ENCODE measurements around the gene COL15A1.
"Not testable (repeated sequence)": the region's sequence is repeated elsewhere in the genome, so short reads cannot be mapped to it uniquely, and the experiment has no call there.

The COL15A1 gene

DNA sequence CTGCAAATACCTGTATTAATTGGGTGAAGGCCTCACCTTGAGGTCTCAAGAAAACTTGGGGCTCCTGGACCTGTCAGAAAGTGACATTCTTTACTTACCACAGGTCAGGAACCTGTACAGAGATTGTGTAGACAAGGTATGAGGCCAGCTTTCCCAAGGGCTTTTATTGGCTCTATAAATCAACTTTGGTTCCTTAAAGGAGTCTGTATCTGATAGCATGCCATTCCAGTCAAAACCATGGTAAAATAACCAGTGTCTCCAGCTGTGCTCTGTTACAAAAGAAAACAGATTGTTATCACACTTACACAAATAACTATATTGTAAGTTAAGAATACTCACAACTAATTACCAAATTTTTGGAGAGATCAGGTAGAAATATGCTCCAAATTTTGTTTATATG lies 64.5 kb downstream of the COL15A1 start:
- H3K27ac ChIP-seq: no peak overlapping the region
- TF ChIP-seq, protein P1, sequence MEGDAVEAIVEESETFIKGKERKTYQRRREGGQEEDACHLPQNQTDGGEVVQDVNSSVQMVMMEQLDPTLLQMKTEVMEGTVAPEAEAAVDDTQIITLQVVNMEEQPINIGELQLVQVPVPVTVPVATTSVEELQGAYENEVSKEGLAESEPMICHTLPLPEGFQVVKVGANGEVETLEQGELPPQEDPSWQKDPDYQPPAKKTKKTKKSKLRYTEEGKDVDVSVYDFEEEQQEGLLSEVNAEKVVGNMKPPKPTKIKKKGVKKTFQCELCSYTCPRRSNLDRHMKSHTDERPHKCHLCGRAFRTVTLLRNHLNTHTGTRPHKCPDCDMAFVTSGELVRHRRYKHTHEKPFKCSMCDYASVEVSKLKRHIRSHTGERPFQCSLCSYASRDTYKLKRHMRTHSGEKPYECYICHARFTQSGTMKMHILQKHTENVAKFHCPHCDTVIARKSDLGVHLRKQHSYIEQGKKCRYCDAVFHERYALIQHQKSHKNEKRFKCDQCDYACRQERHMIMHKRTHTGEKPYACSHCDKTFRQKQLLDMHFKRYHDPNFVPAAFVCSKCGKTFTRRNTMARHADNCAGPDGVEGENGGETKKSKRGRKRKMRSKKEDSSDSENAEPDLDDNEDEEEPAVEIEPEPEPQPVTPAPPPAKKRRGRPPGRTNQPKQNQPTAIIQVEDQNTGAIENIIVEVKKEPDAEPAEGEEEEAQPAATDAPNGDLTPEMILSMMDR (conservative IDR thresholded peaks at IDR 0.05): no peak

DNA sequence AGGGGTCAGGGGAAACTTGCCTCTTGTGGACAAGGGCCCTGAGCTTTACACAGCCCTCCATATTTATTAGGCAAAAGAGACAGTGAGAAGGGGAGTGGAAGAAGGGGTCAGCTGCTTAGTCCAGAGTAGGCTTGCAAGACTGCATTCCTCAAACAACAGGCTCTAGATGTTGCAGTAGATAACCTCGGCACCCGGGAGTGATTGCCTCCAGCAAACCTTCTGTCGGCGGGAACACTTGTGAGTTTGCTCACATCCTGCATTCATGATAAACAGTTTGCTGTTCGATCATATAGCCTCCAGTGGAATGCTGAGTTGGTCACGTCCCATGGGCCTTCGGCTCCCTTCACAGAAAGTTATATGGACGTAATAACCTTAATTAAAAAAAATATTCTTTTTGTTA lies 66.7 kb downstream of the COL15A1 start:
- not testable (repeated sequence) for H3K27ac ChIP-seq

- TF ChIP-seq, protein P1 (conservative IDR thresholded peaks at IDR 0.05): no peak
- H3K27ac ChIP-seq: no peak overlapping the region
These were observed 67.5 kb downstream of the COL15A1 start for GRCh38 chr9:99011161-99011709.

- no peak overlapping the region for H3K27ac ChIP-seq
- TF ChIP-seq, protein P1 (conservative IDR thresholded peaks at IDR 0.05): no peak
These were observed 69.3 kb downstream of the COL15A1 start for GRCh38 chr9:99012957-99013512.

DNA sequence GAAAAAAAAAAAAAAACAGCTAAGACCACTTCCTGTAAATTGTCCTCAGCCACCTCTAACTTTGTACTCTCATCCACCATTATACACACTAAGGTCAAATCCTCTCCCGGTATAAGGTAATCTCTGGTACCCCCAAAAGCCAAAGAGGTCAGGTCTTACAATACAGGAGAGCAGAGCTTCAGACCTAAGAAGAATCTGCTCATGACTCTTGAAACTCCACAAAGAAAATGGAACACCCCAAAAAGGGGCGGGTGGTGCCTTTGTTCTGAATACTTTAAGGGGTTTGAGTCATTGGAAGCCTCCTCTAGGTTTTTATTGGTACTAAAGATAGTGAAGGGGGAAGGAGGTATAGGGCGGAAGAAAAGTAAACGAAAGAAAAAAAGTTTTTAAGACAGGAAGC lies 69.8 kb downstream of the COL15A1 start:
- H3K27ac ChIP-seq: no peak overlapping the region
- TF ChIP-seq, protein P1 (conservative IDR thresholded peaks at IDR 0.05): no peak

DNA sequence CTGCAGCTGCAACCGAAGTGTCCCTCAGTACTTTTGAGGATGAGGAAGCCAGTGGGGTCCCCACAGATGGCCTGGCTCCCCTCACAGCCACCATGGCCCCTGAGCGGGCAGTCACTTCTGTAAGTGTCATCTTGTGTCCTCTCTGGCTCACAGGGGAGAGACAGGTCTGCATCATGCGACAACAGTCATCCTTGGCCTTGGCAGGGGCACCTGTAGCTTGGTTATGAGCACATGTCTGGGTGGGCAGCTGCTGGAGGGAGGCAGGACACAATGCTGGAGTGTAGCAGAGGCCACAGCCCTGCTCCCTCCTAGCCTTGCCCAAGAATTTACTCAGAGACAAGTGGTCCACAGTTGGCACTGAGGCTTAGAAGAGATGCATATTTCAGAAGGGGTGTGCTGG lies 71.7 kb downstream of the COL15A1 start:
- TF ChIP-seq, protein P1 (conservative IDR thresholded peaks at IDR 0.05): no peak
- no peak overlapping the region for H3K27ac ChIP-seq

DNA sequence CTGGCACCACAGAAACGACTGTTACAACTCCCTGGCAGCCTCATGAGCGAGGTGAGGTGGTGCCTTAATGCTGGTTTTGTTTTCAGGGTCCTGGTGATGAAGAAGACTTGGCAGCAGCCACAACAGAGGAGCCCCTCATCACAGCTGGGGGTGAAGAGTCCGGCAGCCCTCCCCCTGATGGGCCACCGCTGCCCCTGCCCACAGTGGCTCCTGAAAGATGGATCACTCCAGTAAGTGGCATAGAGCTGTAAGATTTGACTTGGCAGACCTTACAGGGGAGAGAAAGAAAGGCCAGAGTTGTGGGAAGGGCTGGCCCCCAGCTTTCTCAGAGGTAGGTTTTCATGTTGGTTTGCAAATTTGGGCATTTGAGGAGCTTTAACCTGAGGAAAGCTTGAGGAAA lies 72.2 kb downstream of the COL15A1 start:
- no peak overlapping the region for H3K27ac ChIP-seq
- TF ChIP-seq, protein P1 (conservative IDR thresholded peaks at IDR 0.05): no peak

DNA sequence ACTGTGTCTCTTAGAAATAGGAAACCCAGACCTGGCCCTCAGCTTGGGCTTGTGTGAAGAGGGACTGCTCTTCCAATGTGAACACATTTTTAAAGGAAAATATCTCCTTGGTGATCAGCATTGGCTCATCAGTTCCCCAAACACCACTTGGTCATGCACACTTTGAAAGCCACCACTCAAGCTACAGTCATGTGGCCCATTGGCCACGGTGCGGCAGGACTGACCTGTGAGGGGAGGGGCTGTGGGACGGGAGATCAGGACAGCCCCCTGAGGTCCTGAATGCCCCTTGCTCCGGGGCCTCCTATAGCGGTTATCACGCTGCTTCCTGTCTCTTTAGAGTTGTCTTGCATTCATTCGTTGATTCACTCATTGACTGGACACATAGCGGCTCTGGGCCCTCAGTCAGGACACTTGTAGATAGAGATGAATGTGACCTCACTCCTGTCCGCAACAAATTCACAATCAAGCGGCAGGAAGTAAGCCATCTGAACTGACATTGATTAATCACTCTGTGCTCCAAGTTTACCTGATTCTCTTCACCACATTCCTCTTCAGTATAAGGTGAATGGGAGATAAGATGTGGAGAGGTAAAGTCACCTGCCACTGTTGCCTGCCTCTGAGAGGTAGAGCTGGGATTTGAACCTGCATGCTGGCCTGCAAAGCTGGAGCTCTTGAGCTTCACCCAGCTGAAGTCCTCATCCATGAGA lies 73.1 kb downstream of the COL15A1 start:
- H3K27ac ChIP-seq: no peak overlapping the region
- TF ChIP-seq, protein P1 (conservative IDR thresholded peaks at IDR 0.05): no peak
